Amniotic epithelial cell (primary cell): ENCODE results near the gene GJC3.
"Not testable (repeated sequence)": the region's sequence is repeated elsewhere in the genome, so short reads cannot be mapped to it uniquely, and the experiment has no call there.

Experiments
- DNase-seq: peaks from one replicate; pipeline ENCODE4 v3.0.0-alpha.2; 2010; ENCODE audit warnings: low read depth

GJC3 gene, protein sequence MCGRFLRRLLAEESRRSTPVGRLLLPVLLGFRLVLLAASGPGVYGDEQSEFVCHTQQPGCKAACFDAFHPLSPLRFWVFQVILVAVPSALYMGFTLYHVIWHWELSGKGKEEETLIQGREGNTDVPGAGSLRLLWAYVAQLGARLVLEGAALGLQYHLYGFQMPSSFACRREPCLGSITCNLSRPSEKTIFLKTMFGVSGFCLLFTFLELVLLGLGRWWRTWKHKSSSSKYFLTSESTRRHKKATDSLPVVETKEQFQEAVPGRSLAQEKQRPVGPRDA

DNA sequence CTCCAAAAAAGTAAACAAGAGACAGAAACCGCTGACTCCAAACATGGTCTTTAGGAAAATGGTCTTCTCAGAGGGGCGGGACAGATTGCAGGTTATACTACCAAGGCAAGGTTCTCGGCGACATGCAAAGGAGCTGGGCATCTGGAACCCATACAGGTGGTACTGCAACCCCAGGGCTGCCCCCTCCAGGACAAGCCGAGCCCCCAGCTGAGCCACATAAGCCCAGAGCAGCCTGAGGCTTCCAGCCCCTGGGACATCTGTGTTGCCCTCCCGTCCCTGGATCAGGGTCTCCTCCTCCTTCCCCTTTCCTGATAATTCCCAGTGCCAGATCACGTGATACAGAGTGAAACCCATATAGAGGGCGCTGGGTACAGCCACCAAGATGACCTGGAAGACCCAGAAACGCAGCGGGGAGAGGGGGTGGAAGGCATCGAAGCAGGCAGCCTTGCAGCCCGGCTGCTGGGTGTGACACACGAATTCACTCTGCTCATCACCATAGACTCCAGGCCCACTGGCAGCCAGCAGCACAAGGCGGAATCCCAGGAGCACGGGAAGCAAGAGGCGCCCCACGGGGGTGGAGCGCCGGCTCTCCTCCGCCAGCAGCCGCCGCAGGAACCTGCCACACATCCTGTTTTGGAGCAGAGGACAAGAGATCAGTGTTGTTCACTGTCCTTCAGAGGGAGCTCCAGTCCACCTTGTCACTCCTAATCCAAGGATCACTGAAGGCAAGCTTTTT lies at the start of gene GJC3:
Gene GJC3 (minus strand): TSS at position 627 of the 736 bp plus-strand sequence. CDS start 0 bp downstream, at position 627.
- DNase-seq: peak; percentile 35

DNA sequence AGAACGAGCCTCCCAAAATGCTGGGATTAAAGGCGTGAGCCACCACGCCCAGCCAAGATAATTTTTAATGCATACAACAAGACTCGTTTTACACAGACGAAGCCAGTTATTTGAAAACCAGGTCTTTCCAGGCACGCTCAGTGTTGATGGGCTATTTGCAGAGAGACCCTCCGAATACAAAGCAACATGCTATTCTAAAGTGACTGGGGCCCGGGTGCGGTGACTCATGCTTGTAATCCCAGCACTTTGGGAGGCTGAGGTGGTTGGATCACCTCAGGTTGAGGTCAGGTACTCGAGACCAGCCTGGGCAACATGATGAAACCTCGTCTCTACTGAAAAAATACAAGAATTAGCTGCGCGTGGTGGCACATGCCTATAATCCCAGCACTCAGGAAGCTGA lies 47.2 kb upstream of the GJC3 start:
- DNase-seq: no peak

DNA sequence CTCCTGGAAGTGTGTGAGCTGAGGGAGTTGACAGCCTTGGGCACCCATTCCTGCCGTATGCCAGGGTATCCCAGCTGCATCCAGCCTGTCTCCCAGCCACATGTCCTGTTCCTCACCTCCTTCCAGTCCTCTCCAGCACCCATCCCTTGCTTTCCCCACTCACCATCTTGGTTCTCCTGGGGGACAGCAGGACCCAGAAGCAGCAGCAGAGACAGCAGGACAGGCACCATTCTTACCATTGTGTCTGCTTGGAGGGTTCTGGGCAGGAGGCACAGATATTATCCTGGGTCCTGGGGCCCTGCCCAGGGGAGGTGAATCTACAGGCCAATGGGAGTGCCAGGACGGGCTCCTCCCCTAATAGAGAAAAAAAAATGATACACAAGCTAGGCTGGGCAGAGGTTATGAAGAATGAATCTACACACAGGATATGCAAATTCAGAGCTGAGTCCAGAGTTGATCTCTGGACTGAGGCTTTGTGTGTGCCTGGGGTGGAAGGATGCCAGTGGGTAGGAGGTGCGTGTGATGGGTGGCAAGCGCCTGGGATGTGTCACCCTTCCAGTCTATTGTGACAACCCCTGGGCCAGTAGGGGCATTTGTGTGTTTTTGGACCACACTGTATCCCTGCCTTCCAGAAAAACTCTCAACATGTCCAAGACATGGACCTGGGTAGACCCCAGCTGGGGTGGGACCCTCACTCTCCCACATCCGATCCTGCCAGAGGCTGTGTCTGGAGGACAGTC lies 46.5 kb upstream of the GJC3 start, which contains the start of gene AZGP1:
Gene AZGP1 (minus strand): TSS at position 250 of the 740 bp plus-strand sequence. CDS start 11 bp downstream, at position 239.
- DNase-seq: peak; percentile 19

DNA sequence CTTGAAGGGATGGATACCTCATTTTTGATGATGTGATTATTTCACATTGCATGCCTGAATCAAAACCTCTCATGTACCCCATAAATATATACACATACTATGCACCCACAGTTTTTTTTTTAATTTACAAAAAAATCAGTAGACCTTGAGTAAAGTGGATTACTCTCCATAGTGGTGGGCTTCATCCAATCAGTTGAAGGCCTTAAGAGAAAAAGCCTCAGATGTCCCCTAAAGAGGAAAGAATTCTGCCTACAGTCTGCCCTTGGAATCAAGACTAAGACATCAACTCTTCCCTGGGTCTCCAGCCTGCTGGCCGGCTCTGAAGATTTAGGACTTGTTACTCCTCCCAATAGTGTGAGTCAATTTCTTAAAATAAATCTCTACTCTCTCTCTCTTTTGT lies 45.3 kb upstream of the GJC3 start:
- DNase-seq: no peak

DNA sequence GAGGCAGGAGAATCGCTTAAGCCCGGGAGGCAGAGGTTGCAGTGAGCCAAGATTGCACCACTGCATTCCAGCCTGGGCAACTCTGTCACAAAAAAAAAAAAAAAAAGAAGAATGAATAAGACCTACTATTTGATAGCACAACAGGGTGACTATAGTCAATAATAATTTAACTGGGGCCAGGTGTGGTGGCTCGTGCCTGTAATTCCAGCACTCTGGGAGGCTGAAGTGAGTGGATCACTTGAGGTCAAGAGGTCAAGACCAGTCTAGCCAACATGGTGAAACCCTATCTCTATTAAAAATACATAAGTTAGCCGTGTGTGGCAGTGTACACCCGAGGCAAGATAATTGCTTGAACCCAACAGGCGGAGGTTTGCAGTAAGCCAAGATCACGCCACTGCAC lies 44.4 kb upstream of the GJC3 start:
- DNase-seq: not testable (repeated sequence)

DNA sequence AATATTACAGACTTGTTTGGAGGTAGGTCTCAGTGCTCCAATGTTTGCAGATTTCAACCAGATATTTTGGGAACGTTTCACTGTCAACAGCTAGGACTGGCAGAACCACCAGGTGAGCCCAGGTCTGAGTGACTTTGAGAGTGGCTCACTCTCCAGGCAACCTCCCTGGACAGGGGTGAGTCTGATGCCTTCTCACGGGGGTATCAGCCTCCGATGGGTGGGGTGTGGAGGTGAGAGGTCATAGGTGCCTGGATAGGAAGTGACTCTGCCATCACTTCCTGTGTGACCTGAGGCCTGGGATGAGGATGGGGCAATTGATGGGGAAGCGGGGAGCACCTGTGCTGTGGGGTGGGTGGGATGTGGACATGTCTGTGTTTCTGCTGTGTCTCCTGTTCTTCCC lies 41.8 kb upstream of the GJC3 start:
- no peak for DNase-seq

DNA sequence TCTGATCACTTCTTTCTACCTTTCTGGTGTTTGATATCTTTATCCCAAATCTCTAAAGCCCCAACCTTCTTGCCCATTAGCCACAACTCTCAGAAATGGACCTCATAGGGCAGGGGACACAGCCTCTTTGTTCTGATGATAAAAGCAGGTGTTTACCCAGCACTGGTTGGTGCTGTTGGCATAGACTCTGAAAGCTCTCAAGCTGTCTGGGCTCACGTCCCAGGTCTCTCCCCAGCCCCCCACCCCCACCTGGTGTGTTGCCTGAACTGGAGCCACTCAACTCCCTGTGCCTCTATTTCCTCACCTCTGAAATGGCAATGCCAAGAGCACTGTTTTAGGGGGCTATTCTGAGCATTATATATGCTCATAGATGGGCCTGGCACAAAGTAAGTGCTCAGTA lies 40.4 kb upstream of the GJC3 start:
- DNase-seq: not testable (repeated sequence)

DNA sequence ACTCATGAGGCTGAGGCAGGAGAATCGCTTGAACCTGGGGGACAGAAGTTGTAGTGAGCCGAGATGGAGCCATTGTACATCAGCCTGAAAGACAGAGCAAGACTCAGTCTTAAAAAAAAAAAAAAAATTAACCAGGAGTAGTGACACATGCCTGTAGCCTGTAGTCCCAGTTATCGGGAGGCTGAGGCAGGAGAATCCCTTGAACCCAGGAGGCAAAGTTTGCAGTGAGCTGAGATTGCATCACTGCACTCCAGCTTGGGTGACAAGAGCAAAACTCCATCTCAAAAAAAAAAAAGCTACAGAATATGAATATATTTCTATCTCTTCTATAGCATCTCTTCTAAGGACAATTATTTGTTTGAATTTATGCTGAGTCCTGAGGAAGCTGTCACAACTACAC lies 39.9 kb upstream of the GJC3 start:
- no peak for DNase-seq

DNA sequence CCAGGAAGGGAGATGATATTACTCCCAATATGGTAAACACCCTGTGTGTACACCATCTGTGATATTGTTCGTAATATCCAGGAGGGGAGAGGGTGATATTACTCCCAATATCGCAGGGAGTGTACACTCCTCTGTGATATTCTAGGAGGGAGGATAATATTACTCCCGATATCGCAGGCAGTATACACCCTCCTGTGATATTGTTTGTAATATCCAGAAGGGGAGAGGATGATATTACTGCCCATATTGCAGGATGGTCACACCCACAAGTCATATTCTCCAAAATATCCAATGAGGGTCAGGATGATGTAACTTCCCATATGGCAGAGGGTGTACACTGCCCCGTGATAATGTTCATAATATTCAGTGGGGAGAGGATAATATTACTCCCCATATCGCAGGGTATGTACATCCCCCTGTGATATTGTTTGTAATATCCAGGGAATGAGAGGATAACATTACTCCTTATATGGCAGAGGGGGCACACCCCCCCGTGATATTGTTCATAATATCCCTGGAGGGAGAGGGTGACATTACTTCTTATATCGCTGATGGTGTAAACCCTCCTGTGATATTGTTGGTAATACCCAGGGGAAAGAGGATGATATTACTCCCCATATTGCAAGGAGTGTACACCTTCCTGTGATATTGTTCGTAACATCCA lies 29.3 kb upstream of the GJC3 start:
- DNase-seq: no peak

DNA sequence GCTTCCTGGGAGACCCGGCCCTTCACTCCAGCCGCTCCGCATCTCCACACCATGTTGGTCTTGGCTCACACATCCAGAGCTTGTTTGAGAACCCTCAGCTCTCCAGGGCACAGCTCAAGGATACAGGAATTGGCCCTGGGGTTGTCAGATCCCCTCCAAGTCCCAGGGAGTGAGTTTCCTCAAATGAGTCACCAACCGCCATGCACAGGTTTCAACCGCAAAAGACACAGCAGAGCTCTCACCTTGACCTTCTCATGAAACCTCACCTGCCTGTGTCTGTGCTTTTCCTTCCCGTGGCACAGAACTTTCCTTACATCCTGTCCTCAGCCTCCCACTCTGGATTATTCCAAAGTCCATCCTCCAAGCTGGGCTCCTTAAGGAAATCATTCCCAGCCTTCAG lies 25.8 kb upstream of the GJC3 start:
- no peak for DNase-seq

DNA sequence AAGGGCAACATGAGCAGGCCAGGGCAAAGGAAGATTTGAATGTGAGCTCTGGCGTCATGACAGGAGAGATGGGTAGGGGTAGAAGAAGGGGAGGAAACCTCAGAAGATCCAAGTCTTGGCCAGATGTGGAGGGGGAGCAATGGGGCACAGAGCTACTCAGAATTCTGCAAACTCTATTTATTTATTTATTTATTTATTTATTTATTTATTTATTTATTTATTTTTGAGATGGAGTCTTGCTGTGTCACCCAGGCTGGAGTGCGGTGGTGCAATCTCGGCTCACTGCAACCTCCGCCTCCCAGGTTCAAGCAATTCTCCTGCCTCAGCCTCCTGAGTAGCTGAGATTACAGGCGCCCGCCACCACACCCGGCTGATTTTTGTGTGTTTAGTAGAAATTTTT lies 25.2 kb upstream of the GJC3 start:
- not testable (repeated sequence) for DNase-seq

DNA sequence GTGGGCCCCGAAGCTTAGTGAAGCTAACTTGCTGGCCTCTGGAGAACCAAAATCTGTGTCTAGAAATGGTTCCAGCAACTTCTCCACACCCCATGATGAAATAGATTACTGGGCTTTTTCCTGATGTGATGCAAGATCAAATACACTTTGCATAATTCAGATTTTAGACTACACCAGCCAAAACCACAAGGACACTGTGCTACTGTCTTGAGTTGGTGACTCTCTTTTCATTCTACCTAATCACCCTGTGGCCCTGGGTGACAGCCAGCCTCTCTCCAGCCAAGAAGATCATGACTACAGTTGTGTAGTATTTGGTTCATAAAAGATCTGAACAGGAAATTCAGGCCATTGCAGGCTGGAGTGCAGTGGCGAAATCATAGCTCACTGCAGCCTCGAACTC lies 24.2 kb upstream of the GJC3 start:
- DNase-seq: peak; percentile 52

DNA sequence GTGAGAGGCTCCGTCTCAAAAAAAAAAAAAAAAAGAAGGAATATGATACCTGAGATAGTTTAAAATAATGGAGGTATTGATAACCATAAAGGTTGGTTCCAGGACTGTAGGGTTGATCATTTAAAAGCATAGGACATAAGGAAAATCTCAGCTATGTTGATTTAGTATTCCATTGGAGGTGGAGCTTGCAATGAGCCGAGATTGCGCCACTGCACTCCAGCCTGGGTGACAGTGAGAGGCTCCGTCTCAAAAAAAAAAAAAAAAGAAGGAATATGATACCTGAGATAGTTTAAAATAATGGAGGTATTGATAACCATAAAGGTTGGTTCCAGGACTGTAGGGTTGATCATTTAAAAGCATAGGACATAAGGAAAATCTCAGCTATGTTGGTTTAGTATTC lies 23.2 kb upstream of the GJC3 start:
- DNase-seq: not testable (repeated sequence)

DNA sequence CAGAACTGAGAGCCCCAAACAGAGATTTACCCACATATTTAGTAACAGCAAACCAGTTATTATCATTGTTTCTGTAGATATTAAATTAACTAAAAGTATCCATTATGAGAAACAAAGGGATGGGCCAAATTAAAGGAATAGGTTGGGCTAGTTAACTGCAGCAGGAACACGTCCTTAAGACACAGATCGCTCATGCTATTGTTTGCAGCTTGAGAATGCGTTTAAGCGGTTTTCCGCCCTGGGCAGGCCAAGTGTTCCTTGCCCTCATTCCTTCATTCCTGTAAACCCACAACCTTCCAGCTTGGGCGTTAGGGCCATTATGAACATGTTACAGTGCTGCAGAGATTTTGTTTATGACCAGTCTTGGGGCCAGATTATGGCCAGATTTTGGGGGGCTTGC lies 21.4 kb upstream of the GJC3 start:
- DNase-seq: not testable (repeated sequence)

DNA sequence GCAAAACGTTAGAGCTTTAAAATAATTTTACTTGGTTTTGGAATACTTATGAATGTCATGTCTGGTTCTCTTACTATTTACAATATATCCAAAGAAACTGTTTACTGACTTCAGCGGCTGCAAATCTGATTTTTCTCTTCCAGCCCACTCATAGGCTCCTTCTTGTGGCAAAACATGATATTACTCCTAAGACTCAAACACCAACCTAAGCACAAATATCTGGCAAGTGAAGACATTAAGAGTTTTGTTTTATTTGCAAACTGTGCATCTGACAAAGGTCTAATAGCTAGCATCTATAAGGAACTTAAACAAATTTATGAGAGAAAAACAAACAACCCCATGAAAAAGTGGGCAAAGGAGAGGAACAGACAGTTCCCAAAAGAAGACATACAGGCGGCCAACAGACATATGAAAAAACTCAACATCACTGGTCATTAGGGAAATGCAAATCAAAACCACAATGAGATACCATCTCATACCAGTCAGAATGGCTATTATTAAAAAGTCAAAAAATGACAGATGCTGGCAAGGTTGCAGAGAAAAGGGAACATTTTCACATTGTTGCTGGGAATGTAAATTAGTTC lies 20.3 kb upstream of the GJC3 start:
- DNase-seq: peak; percentile 7

DNA sequence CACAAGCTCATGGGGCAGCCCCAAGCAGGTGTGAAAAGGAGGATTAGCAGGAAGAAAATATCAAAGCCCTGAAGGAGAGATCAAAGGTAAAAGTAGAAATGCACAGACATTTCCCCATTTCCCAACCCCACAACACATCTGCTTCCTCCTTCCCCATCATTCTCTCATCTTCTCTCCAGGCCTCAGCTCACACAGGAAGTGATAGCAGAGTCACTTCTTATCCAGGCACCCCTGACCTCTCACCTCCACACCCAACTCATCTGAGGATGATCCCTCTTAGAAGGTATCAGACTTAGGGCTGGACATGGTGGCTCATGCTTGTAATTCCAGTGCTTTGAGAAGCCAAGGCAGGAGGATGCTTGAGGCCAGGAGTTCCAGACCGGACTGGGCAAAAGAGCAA lies 18.2 kb upstream of the GJC3 start:
- no peak for DNase-seq

DNA sequence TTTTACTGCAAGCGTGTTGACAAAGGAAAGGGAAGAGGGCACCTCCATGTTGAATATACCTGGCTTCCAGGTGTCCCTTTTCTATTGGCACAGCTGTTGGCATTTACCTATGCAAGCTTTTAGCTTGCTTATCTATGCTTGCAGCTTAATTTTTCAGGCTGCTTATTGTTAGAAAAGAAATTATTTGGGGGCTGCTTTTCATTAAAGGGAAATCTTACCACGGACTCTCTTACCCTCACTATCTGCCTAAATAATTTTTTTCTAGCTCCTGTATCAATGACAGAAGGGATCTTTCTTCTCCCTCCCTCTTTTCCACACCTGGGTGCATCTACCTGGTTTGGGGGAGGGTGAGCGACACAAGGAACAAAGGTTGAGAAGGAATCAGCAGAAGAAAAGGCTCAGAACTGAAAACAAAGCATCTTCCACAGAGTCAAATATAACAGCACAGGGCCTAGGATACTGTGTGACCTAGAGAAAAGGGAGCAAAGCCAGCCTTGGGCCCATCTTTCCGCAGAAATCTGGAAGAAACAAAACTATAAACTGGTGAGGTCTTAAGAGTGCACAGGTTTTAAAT lies 15.2 kb upstream of the GJC3 start:
- no peak for DNase-seq

DNA sequence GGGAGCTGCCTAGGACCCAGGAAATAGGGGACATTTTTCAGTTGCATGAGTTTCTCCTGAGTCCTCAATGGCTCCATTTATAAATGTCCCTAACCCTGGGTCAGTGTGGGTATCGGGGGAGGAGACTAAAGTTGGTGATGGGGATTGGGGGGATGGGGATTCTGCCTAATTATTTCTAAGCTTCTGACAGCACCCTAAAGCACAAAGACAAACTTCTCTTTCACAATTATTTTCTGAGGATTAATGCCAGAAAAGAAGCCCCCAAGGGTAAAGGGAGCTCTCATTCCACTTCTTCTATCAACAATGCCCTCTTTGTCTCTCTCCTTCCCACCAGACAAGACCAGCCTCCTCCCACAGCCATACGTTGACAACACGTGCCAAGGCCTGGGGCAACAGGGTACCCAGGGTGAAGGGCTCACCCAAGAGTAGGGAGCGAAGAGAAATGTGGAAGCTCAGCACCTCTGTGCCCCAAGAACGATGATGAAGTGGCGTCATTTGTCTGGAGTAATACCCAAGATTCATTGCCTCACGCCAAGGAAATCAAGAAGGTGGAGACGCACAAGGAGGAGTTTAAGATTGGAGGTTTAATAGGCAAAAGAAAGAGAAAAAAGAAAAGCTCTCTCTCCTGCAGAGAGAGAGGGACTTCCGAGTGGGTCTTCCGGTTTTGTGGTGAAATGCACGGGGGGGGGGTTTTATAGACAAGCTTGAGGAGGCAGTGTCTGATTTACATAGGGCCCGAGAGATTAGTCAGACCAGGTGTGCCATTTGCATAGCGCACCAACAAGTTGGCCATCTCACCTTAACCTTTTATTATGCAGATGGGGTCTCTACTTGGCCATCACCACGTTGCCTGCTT lies 14.4 kb upstream of the GJC3 start:
- DNase-seq: no peak

DNA sequence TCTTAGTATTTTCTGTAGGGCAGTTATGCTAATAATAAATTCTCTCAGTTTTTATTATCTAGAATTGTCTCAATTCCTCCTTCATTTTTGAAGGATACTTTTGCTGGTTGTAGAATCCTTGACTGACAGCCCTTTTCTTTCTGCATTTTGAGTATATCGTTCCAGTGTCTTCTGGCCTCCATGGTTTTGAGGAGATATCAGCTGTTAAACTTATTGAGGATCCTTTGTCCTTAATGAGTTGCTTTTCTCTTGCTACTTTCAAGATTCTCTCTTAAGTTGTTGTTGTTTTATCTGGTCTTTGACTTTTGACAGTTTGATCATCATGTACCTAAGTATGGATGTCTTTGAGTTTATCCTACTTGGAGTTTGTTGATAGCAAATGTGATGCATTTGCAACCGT lies 8.9 kb upstream of the GJC3 start:
- no peak for DNase-seq

DNA sequence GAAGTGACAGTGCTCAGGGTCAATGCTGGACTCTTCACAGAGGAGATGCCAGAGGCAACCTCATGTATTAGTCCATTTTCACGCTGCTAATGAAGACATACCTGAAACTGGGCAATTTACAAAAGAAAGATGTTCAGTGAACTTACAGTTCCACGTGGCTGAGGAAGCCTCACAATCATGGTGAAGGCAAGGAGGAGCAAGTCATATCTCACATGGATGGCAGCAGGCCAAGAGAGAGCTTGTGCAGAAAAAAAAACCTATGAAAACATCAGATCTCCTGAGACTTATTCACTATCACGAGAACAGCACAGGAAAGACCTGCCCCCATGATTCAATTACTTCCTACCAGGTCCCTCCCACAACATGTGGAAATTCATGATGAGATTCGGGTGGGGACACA lies 5.6 kb upstream of the GJC3 start:
- DNase-seq: peak; percentile 28

DNA sequence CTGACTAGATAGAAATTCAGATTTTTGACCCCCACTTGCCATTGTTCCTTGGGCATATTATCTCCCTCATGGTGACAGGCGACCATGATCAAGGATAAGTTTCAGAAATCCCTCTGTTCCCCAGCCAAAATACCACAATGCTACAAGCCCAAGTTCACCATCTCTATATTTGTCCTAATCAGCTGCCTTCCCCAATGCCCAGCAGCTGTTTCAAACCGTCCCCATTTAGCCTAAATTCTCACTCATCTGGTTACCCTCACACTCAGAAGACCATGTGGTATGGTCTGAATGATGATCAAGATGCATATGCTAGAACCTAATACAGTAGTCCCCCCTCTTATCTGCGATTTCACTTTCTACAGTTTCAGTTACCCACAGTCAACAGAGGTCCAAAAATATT lies 956 bp upstream of the GJC3 start:
- DNase-seq: no peak
